ENCODE measurements around the gene CPVL.

The CPVL gene

GRCh38 chr7:29146057-29146706 is at the start of gene CPVL:
Gene CPVL (minus strand): TSS chr7:29146537. CDS start chr7:29121061, 25,476 bp downstream.
- DNase-seq (ENCODE audit: low read depth): peak; percentile 73

GRCh38 chr7:29194594-29195427 is 48.5 kb upstream of the CPVL start, which contains the start of gene CHN2:
Gene CHN2 (plus strand): TSS chr7:29194775.
- peak; percentile 9 for DNase-seq (ENCODE audit: low read depth)

DNA sequence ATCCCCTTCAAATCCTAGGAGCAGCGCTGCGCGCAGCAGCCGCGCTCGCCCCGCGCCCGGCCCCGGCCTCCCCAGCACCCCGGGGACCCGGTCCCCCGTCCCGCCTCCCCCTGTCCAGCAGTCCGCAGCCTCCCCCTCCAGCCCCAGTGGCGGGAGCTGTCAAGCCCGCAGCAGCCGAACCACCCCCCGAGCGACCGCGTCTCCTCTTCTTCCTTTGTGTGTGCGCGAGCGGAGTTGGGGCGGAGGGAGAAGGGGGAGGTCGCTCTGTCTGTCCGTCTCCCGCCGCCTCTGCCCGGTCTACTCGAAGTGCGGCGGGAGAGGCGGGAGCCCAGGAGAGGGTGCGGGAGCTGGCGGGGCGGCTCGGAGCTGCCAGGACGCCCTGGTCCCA is 47.9 kb upstream of the CPVL start:
- no peak for DNase-seq (ENCODE audit: low read depth)

- DNase-seq (ENCODE audit: low read depth): no peak
Measured at GRCh38 chr7:29193316-29194205, 47.2 kb upstream of the CPVL start.

DNA sequence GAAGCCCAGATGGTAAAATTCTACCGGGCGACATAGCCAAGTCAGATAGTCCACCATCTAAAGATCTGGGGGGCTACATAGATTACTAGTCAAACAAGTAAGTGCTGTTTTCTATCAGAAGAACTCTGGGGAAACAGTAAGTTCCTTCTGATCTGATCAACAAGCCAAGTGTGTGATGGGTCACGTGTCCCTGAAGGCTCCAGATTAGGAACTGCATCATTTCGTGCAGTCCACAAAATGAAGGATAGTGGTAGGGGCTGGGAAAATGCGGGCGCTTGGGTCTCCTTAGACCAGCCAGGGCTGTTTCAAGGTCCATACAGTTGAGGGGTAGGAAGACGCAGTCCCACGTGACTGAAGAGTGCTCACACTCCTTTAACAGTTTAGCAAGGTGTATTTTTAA is 46.5 kb upstream of the CPVL start:
- DNase-seq (ENCODE audit: low read depth): no peak

DNA sequence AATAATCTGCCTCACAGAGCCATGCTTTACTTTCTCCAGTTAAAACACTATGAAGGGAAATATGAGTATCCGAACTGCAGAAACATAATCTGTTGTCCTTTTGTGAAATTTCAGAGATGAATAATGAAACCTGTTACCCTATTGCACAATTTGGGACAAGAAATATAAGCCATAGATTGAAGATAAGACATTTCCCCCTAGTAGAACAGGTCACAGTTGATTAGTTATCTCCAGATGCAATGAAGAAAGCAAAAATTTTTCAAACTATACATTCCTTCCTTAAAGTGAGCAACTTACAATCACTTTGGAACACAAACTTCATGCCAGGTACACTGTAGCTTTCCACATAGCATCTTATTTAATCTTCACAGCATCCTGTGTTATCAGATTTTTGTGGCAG is 46.0 kb upstream of the CPVL start:
- DNase-seq (ENCODE audit: low read depth): no peak

- DNase-seq (ENCODE audit: low read depth): no peak
Measured at GRCh38 chr7:29190349-29191045, 44.2 kb upstream of the CPVL start.

DNA sequence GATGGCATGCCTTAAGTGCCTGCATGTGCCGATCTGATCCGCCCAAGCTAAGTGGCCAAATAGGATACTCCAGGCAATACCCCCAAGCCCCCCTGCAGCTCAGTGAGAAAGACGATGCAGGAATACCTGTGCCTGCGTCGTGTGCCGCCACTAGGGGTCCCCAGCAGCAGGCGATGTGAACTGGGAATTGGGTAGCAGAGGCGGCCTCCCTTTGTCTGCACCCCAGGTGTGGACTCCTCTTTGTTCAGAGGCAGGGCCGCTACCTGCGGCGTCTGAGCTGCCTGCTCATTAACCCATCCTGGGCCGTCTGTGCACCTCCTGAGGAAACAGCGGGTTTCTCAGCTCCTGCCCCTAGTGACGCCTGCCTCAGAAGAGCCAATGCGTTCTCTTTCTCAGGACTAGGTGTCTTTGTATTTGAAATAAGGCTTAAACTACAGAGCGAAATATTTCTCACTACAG is 43.4 kb upstream of the CPVL start:
- DNase-seq (ENCODE audit: low read depth): no peak

DNA sequence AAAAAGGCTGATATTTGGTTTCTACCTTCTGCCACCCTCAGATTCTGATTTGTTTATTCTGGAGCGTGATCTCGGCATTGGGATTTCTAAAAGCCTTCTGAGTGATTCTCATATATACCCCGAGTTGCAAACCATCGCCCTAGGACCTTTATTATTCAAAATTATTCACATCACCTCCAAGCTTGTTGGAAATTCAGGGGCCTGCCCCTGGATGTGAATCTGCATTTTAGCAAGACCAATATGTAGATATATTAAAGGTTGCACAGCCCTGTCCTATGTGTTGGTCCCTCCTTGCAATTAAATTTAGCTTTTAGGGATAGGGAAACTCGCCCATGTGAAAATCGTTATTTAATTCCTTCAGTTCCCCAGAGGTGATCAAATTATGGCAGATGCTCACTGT is 39.3 kb upstream of the CPVL start:
- no peak for DNase-seq (ENCODE audit: low read depth)

- DNase-seq (ENCODE audit: low read depth): no peak
Measured at GRCh38 chr7:29184599-29184998, 38.3 kb upstream of the CPVL start.

- no peak for DNase-seq (ENCODE audit: low read depth)
Measured at GRCh38 chr7:29179115-29179514, 32.8 kb upstream of the CPVL start.

GRCh38 chr7:29177963-29178600 is 31.7 kb upstream of the CPVL start:
- no peak for DNase-seq (ENCODE audit: low read depth)

- no peak for DNase-seq (ENCODE audit: low read depth)
Measured at GRCh38 chr7:29173458-29173857, 27.1 kb upstream of the CPVL start.

GRCh38 chr7:29170781-29171180 is 24.4 kb upstream of the CPVL start:
- DNase-seq (ENCODE audit: low read depth): no peak

- no peak for DNase-seq (ENCODE audit: low read depth)
Measured at GRCh38 chr7:29167721-29168120, 21.4 kb upstream of the CPVL start.

GRCh38 chr7:29163854-29164253 is 17.5 kb upstream of the CPVL start:
- DNase-seq (ENCODE audit: low read depth): no peak

GRCh38 chr7:29162577-29162976 is 16.2 kb upstream of the CPVL start:
- DNase-seq (ENCODE audit: low read depth): no peak

GRCh38 chr7:29161231-29161630 is 14.9 kb upstream of the CPVL start:
- no peak for DNase-seq (ENCODE audit: low read depth)

DNA sequence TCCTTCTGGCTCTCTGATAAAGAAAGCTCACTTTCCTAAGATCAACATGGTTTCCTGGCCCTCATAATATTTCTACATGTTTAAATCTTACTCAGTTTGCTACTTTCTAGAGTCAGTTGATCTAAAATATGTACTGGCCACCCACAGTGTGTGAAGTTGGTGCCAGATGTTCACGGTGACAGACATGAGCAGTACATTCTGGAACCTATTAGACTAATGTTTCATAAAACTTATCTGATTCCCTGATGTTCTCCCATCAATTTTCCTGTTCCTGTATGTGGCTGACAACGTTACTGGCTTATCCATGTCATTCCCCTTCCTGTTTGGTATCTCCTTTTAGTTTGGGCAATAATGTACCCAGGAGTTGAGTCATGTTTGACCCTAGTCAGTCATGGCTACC is 13.7 kb upstream of the CPVL start:
- DNase-seq (ENCODE audit: low read depth): no peak

- DNase-seq (ENCODE audit: low read depth): no peak
Measured at GRCh38 chr7:29158795-29159423, 12.6 kb upstream of the CPVL start.

DNA sequence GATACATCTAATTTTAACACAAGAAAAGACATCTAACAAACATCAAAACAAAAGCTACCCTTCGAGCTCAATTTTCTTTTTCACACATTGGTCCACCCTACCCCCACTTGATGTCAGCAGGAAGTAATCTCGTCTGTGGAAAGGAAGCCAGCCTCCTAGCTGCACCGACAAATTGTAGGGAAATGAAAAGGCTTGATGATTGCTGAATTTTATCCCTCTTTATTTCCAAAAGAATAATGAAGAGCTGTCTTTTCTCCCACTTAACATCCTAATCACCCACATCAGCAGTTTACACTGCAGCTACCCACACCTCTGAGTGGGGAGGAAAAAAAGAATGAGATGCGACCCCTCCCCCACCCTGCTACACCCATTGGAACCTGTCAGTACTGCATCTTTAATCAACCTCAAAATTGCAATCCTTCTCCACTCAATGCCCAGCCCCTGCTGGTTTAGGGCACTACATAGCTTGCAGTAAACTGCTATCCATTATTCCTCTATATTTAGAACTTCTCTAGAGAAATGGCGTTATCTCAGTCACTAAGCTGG is 10.6 kb upstream of the CPVL start:
- DNase-seq (ENCODE audit: low read depth): no peak
